Medulla oblongata (tissue), 1 donor: Measurements from ENCODE around the gene ST6GAL2.

Source experiments
- DNase-seq: peaks from one replicate; pipeline ENCODE4 v3.0.0-alpha.2; 2015; ENCODE audit errors: extremely low spot score

The ST6GAL2 gene, protein sequence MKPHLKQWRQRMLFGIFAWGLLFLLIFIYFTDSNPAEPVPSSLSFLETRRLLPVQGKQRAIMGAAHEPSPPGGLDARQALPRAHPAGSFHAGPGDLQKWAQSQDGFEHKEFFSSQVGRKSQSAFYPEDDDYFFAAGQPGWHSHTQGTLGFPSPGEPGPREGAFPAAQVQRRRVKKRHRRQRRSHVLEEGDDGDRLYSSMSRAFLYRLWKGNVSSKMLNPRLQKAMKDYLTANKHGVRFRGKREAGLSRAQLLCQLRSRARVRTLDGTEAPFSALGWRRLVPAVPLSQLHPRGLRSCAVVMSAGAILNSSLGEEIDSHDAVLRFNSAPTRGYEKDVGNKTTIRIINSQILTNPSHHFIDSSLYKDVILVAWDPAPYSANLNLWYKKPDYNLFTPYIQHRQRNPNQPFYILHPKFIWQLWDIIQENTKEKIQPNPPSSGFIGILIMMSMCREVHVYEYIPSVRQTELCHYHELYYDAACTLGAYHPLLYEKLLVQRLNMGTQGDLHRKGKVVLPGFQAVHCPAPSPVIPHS

DNA sequence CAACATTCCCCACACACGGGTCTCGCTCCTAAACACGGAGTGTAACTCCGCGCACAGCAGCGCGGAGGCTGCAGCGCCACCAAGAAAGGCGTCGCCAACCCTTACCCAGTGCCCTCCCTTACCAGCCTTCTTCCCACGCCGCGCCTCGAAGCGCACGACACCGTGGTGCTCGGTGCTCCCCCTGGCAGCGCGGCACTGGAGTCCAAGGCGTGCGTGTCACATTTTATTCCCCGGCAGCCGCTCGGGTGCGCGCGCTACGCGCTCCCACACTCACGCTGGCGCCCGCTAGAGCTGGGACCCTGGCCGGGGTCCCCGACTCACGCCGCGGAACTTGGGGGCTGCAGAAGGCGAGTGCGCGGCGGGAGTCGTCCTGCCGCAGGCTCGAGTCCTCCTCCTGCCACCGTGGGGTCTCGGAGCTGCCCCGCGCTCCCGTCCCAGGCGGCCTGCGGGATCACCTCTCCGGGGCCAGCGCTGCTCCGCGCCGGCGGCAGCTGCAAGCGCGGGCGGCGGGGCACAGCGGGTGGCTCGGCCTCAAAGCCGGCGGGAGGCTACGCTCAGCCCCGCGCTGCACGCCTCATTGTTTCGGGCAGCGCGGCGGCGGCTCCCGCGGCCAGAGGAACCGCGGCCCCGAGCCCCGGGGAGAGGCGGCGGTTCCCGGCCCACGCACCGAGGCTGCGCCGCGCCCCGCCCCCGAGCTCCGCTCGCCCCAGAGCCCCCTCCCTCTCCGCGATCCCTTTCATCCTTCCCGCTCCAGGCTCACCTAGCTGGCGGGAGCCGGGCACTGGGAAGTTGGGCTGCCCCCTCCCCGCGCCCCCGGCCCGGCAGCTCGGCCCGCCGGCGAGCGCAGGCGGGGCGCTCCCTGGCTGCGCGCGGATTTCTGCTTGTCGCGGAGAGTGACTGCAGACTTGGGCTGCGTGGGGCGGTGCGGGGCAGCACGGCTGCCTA lies at the start of gene ST6GAL2:
TSS of gene ST6GAL2 (minus strand) at position 197 of the 945 bp plus-strand sequence. CDS start 42,190 bp downstream, outside the sequence.
- no peak for DNase-seq

DNA sequence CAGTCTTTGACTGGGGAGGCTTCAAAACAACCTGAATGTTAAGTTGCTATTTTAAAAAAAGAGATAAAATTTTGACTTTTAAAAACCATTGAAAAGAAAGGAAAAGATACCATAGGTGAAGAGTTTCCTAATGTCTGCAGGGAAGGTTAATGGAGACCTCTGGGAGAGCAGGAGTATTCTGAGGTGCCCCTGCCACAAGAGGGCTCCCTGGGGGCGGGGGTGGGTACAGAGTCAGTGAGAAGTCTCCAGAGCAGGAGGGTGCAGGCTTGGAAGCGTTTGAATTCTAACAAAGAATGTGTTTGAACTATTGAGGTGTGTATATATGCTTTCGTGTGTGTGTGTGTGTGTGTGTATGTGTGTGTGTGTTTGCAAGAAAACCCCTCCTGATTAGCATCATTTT lies 46.7 kb upstream of the ST6GAL2 start:
- DNase-seq = no peak

DNA sequence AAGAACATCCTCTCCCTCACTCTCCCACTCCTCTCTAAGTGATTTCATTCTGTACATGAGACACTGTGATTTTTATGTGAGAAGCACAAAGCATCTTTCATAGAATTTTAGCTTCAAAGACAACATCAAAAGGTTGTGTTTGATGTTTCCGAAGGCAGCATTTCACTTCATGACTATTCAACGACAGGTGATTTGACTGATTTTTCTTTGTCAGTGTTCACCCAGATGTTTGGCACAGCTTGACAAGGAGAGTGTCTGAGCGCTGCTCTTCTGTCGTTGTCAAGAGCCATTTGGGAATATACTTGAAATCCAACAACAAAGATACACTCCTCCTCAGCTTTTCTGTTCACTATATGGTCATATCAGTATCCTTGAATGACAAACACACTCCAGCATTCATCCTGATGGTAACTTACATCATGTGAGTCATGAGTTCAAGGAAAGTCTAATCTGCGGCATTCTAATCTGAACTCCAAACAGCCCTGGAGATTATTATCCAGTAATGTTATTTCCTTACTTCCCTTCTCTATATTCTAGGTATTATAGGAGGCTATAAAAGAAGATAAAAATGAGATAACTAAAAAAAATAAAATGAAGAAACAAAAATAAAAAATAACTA lies 45.9 kb upstream of the ST6GAL2 start:
- DNase-seq = no peak

DNA sequence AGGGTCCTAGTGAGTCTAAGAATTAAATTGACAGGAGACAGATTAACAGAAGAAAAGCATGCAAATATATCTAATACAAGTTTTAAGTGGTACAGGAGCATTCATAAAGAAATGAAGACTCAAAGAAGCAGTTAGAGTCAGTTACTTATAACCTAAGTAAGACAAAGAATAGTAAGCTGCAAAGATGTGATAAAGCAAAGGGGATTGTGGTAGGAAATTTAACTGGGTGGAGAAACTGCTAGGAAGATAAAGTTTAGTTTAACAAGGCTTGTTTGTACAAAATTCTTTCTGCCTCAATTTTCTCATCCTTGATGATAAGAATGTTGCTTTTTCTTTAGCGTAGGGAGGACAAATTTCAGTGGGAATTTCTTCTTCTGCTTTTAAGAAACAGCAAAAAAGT lies 35.5 kb upstream of the ST6GAL2 start:
- DNase-seq = no peak

DNA sequence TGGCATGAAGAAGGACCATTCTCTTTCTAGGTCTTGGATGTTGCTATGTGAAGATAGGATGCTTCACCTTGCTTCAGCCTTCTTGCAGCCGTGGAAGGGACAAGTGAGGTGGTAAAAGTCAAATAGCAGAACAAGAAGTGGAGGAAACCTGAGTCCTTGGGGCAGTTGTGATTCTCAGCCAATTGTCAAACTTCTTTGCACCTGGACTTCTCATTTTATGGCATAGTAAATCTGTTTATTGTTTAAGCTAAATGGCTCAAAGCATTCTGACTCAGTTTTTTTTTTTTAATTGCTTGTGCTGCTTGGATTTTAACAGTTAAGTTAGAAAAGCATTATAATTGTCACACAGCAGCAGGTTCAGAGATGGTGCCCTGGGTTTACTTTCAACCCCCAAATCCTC lies 33.0 kb upstream of the ST6GAL2 start:
- no peak for DNase-seq

DNA sequence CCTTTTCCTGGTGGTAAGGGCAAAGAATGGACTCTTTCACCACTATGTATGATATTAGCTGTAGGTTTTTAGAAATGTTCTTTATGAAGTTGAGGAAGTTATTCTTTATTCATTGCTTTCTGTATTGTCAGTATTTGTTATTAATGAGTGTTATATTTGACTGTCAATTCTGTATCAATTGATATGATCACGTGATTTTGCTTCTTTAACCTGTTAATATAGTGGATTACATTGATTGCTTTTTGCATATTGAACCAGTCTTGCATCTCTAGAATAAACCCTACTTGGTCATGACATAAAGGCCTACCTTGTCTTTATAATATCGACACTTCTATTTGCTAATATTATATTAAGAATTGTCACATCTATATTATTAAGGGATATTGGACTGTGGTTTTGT lies 18.3 kb upstream of the ST6GAL2 start:
- no peak for DNase-seq

DNA sequence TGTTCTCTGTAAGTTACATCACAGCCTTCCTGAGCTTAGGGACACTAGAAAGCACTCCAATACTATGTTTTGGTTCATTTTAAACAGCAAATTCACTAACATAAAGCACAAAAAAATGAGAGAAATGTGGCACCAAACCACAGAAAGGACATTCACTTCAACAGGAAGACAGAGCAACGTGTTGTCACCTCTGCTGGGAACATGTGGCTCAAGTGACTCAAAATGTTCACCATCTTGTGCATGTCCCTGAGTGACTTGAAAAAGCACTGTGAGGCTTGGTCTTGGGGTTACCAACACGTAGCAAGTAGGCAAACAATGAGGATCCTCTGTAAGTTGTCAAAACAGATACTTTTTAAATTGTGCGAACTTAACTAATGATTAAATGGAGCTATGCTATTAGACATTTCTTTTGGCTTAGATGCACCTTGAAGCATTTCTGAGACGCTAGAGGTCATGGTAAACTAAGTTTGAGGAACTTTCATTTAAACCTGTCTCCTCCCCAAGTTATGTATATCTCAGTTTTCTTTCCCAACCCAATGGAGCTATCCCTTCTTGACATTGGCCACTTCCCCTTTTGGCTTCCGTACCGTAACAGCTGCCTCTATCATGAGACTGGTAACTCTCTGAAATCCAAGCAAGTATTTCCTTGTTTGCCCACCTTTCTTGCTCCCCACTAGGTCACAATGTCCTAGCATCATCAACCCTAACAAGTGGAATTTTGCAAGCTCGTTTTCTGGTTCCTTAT lies 14.0 kb upstream of the ST6GAL2 start:
- DNase-seq = no peak

DNA sequence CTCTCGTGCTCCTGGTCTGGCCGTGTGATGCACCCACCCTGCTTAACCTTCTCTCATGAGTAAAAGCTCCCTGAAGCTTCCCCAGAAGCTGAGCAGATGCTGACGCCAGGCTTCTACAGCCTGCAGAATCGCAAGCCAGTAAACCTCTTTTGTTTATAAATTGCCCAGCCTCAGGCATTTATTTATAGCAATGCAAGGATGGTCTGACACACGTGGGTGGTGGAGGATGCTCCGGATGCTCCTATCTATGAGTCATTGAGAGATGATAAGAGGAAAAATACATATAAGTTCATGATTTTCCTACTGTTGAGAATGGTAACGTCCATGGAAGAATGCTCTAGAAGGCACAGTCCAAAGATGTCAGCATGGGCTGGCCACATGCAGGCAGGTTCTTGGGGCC lies 8.6 kb upstream of the ST6GAL2 start:
- DNase-seq = no peak

DNA sequence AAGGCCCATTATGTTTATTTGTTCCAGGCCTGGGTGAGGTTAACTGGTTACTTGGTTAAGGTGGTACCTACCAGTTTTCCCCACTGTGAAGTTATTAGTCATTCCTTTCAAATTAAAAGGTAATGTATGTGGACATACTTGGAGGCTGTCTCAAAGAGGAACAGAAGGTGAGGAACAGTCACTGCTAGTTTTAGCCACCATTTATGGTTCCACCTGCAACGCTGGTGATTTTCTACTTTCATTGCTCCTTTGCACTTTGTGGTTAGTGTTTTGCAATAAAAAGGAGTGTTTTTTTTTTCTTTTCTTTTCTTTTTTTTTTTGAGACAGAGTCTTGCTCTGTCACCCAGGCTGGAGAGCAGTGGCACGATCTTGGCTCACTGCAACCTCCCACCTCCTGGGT lies 6.1 kb upstream of the ST6GAL2 start:
- DNase-seq = no peak

DNA sequence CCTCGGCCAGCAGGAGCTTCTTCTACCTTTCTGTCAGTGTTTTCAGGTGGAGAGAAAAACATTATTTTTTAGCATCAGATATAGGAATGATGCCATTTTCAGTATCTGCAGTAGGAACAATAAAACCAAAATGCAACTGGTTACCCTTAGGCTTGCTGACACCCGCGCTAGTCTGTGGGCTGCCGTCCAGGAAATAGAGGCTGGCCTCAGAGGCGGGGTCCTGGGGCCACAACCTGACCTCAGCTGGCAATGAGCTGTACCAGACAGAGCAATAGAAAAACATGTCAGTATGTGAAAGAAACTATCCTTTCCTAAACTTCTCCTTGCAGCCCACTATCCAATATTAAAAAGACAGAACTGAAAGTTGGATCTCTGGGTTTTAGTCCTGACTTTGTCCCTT lies 4.6 kb upstream of the ST6GAL2 start:
- no peak for DNase-seq

DNA sequence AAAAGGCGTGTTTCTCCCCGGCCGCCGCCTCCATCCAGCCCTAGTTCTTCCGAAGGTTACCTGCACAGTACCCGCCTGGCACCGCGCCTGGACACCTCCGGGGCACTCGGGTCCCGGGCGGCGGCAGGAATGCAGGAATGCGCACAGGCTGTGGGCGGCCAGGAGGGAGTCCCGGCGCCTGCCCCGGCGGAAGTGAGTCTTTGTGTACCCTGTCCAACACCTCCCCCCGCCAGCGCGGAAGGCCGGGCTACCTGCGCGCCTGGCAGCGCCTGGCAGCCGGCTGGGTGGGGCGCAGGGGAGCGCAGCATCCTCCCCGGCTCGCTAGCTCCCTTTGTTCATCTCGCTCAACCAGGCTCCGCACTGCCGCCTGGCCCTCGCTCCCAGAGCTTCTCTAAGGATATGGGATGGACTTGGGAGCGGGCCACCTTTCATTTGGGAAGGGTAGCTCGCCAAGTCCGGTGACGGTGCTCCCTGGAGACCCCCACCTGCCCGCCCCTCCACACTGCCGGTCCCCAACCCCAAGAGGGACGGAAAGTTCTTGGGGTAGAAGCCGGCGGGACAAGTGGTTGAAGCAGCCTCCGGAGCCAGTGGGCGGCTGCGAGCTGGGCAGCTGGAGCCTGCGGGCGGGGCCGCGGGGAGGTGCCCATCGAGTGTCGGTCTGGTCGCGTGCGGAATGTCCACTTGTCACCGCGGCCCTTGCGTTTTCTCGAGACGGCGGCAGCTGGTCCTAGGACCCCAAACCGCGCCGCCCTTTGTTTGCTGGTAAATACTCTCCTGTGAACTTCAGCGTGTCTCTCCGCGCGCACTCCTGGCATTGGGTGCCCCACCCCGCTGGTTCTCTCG lies 1.2 kb upstream of the ST6GAL2 start:
- no peak for DNase-seq

DNA sequence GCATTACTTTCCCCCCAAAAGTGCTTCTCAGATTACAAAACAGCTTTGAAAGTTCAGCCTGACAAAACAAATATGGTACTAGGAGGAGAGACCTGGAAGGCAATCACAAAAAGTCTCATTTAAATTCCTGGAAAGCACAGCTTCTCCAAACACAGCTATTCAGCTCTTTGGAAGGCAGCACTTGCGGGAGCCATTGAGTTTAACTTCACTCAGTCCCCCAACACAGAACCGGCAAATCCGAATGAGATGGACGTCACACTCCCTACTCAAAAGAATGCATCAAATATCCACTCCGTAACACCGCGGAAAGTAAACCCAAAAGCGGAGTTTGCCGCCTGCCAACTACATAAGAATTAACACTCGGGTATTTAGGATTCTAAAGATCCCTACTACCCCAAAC lies 638 bp downstream of the ST6GAL2 start:
- peak; percentile 8 for DNase-seq

DNA sequence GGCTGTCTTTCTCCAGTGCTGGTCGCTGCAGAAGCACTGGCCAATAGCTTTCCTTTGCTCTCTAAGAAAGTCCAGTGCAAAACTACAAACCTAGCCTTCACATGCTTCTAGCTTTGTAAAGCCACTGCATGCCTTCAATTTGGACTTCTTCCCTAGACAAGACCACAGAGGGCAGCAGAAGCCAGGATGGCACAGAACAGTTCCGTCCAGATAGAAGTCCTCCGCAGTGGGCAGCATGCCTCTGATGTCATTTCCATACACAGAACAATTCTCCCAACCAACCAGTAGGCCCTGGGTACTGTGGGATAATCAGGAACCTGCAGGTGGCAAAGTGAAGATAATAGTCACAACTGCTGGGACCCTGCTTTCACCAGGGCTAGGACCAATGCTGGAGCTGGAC lies 3.3 kb downstream of the ST6GAL2 start:
- DNase-seq = no peak

DNA sequence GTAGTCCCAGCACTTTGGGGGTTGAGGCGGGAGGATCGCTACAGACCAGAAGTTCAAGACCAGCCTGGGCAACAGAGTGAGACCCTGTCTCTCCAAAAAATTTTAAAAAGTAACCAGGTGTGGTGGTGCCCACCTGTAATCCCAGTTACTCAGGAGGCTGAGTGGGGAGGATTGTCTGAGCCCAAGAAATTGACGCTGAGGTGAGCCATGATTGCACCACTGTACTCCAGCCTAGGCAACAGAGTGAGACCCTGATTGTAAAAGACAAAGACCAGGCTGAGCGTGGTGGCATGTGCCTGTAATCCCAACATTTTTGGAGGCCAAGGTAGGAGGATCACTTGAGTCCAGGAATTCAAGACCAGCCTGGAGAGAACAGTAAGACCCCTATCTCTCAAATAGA lies 7.8 kb downstream of the ST6GAL2 start:
- no peak for DNase-seq

DNA sequence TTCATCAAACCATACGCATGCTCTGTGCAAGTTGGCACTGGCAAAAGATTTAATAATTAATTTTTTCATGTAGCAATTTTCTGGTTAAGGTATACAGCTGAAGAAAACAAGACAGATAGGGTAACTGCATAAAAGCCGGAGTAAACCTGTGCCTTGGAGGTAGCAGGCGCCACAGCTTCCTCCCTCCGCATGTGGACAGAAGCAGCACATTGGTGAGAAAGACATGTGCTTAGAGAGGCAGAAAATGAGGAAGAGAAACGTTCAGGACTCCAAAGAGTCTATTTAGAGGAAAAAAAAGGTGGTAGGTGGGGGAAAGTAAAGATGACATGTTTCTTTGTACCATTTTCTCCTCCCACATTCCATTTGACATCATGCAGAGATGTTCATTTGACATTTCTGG lies 9.3 kb downstream of the ST6GAL2 start:
- no peak for DNase-seq

DNA sequence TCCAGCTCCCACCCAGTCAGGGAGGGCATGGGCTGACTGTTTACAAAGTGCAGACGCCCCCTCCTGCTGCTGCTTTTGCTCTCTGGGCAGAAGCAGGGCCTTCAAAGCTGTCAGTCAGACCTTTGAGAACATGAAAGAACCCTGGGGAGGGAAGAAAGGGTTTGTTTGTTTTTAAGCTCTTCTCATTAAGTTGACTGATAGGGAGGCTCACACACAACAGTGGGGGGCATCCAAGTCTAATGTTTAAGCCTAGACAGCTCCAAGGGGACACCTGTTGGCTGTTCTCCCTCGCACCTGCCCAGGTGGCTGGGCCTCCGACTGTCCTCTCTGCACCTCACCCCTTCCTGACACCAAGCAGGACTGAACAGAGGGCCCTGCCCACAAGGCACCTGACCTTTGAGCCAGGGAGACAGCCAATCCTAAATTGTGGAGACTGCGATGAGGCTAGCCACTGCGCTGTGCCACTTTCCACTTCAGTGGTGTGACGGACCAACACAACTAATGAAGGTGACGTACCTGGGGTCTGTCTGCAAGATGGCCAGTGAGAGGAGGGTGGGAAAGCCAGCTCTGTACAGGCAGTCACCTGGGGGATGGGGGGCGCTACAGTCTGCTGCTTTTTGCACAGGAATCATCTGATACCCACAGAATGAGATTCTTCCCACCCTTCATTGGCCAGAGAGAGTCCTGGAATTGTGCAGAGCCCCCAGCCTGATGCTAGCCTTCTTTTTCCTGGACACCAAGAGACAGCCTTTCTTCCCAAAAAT lies 16.3 kb downstream of the ST6GAL2 start:
- no peak for DNase-seq

DNA sequence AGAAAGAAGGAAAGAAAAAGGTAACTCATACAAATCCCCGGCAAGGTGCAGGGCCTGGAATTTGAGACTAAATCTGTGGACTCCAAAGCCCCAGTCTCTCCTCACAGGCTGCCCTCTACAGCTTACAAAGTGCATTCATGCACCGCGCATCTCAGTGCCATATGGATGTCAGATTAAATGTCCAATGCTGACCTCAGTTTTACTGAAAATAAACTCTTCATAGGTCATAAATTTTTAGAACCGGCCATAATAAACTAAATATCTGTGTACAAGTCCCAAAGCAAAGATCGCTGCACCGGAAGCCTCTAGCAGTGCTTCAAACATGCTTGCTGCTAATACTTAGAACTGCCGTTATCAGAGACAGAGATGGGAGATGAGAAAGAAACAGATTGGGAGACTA lies 17.7 kb downstream of the ST6GAL2 start:
- peak; percentile 36 for DNase-seq

DNA sequence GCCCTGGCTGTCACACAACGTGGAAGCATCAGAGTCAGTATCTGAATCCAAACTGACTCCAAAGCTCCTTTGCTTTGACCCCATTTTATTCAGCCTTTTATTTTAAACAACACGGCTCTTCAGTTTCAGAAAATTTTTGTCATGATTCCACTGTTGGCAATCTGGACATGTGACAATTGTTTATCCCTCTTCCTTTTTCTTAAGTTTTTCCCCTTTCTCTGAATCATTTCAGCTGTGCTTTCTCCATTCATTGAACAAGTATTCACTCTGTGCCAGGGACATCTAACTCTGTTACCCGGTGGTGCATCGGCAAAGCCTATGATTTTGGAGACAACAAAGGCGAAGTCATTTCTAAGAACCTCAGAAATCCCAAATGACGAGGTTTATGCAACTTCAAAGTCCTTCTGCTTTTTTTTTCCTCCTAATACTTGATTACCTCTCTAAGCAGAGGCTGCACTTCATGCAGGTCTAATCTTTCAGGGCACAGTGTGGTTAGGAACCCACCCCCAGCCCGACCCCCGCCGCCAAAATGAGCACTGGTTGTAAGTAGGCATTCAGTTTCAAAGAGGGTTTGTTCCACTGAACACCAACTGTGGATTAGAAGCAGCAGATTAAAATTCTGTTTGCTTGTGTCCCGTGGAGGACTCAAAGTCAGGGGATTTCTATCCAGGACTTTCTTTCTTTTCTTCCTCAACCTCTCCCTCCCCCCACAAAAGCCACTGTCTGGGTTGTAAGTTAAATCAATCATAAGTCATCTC lies 18.6 kb downstream of the ST6GAL2 start:
- DNase-seq = peak; percentile 53

DNA sequence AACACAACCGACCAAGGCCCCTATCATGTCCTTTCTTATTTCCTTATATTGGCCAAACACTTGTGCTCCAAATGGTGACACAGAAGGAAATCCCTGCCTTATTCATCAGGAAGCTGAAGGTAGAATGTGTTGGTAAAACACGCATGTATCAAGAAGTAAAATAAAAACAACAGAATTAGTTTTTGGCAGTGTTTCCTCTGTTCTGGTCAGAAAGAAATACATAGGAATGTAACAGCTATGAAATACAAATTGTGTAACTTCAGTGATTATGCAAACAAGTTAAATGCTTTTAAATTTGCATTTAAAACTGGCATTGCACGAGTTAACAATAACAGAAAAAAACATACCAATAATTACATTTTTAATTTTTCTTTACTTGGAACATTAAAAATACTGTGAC lies 19.3 kb downstream of the ST6GAL2 start:
- no peak for DNase-seq
